Measurements from ENCODE around the gene NLGN4X.

Gene NLGN4X

GRCh38 chrX:6149060-6149872 lies 79.4 kb downstream of the NLGN4X start:
- no peak for DNase-seq

- DNase-seq: no peak
Measured at GRCh38 chrX:6134255-6134654, 94.4 kb downstream of the NLGN4X start.

DNA sequence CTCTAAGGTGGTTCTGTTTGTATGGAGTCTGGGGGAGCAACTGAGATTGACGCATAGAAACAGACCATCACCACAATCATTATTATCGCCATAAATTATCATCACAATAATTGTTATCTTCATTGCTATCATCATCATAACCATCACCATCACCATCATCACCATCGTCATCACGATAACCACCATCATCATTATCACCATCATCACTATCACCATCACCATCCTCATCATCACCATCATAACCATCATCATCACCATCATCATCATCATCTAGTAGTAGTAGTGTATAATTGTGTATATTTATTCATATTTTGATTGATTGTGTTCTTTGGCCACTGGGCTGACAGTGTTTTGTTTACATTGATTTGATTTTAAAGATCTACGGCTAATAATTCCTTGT lies 95.7 kb downstream of the NLGN4X start:
- no peak for DNase-seq

GRCh38 chrX:6131287-6131686 lies 97.4 kb downstream of the NLGN4X start:
- no peak for DNase-seq

DNA sequence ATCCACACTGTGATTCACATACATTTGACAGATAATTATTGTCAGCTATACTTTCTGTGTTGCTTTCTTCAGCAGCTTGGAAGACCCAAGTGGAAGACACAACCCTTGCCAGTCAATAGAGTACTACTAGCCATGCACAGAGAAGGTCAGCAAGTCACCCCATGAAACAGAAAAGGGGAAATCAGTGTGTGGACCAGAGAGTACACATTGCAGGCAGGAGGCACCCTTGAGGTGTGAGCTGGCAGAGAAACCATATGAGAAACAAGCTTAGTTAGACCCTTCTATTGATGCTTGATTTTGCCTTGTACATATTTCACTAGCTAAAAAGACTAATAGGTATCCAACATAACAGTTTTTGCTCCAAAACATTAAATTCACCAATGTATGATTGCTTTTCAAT lies 99.5 kb downstream of the NLGN4X start:
- no peak for DNase-seq

DNA sequence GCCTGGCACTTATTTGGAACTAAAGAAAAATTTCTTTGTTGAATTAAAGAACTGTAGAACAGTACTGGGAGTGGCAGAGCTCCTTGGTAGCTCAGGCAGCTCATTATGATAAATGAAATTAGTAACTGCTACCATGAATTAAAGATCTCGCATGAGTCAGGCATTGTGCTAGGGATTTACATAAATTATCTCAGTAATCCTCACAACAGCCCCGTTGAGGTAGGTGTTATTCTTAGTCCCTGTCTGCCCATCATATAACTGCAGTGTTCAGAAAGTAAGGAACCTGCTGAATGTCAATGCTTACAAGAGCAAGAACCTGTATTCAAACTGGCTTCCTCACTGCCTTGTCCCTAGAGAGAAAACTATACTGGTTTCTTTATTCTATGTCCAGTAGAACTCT lies 108.3 kb downstream of the NLGN4X start:
- DNase-seq: no peak

- peak in 1 of 2 experiments; percentile 14 for DNase-seq
Measured at GRCh38 chrX:6095469-6095868, 133.2 kb downstream of the NLGN4X start.

GRCh38 chrX:6074532-6074931 lies 154.1 kb downstream of the NLGN4X start:
- no peak for DNase-seq

DNA sequence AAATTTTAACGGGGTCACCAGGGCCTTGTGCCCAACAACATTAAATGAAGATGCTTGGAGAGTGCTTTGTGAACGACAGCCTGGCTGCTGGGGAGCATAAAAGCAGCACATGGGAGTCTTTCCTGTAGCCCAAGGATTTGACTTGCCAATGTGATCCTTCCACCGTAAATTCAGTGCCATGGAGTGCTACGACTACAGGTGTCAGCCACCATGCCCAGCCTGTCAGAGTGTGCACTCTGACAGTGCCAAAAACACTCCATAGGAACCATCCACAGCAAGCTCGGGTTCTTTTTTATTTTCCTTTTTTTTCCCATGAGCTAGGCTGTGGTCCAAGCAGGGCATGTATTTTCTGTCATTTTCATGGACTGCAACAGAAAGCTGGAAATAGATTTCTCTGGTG lies 156.9 kb downstream of the NLGN4X start:
- DNase-seq: no peak

DNA sequence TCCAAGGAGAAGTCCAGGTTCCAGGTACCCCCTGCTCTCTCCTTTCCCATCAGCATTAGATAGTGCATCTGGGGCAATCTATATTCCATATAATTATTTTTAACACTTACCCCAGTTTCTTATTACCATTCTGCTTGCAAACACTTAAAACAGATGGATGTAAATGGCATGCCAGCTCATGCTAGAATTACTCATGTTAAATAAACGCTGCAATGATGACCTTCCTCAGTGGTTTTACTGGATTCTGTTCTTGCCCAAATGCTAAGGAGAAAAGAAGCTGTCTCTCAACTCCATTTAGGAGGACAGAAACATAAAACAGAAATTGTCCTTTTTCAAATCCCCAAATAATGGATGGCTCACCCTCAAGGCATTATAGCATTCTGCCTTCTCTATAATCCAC lies 161.1 kb downstream of the NLGN4X start:
- no peak for DNase-seq

GRCh38 chrX:6053141-6053540 lies 175.5 kb downstream of the NLGN4X start:
- no peak for DNase-seq

- DNase-seq: no peak
Measured at GRCh38 chrX:6052111-6052745, 176.4 kb downstream of the NLGN4X start.

DNA sequence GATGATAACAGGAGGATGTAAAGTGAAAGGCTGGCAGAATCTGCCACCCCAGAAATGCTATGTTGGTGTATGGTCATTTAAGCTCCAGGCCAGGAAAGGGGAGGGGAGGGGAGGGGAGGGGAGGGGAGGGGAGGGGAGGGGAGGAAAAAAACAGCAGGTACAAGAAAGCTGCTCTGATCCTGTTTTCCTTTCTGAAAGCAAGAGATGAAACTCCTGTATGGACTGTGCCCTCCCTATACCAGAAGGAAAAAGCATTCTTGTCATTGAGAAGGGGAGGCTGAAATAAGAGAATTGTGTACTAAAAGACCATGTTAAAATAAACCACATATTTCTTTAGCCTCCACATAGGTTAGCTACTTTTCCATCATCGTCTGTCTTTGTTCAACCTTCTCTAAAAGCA lies 179.5 kb downstream of the NLGN4X start:
- DNase-seq: no peak

DNA sequence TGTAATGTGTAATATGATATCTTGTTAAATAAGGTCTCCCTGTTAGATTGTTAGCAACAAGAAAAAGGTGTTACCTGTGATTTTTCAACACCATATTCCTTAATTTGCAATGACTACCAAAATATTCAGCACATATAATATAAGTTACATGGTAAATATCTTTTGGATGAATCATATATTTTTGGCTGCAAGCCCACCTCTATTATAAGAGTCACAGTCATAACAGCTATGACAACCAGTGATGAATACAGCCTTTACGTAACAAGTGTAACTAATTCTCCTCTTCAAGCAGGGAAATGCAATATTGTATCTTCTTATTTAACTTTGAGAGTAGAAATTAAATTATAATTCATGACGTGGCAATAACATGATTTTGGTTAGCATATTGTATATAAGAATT lies 187.0 kb downstream of the NLGN4X start:
- DNase-seq: no peak

DNA sequence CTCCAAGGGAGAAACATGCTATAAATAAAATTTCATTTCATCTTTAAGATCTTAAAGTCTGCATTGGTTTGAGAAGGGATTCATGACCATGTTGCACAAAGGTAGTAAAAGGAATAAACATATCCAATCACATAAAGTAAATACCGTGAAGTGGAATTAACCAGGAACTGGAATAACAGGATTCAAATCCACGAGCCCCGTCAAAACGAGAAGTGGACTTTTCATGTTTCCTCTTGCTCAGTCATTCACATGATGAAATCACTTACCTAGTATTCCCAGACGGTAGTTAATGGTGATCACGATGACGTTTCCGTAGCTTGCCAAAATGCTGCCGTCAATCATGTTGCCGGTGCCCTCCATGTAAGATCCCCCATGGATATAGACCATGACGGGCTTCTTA lies 199.7 kb downstream of the NLGN4X start:
- DNase-seq: no peak

- DNase-seq: no peak
Measured at GRCh38 chrX:6026980-6027379, 201.7 kb downstream of the NLGN4X start.

GRCh38 chrX:6026429-6026828 lies 202.2 kb downstream of the NLGN4X start:
- no peak for DNase-seq

- DNase-seq: no peak
Measured at GRCh38 chrX:6024204-6024603, 204.5 kb downstream of the NLGN4X start.

GRCh38 chrX:6021316-6022091 lies 207.2 kb downstream of the NLGN4X start:
- DNase-seq: peak; percentile 26 to 30

DNA sequence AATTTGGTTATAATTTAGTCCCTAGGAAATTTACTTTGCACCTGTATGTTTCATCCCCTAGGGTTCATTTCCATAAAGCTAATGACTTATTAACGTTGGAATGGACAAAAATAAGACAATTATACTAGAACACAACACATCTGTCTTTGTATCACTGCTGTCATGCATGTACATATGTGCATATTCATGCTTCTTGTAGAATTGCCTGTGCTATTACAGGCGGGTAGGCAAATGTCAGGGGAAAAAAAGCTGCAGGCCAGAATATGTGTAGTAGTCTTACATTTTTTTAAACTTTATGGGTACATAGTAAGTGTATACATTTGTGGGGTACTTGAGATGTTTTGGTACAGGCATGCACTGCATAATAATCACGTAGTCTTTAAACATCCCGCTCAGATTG lies 209.6 kb downstream of the NLGN4X start:
- no peak for DNase-seq

- no peak for DNase-seq
Measured at GRCh38 chrX:6015423-6015822, 213.2 kb downstream of the NLGN4X start.

DNA sequence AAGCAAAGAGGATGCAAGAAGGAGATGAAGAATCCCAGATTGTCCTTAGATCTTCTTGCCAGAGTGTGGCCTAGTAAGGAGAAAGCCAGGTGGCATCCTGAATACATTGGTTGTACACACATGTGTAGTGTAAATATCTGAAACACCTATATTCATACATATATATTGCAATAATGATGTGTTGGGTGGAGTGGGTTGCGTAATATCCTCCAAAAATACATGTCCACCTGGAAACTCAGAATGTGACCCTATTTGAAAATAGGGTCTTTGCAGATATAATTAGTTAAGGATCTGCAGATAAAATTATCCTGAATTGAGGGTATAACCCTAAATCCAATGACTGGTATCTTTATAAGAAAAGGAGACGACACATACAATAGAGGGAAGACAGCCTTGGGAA lies 216.3 kb downstream of the NLGN4X start:
- no peak for DNase-seq

- no peak for DNase-seq
Measured at GRCh38 chrX:6005856-6006255, 222.8 kb downstream of the NLGN4X start.

DNA sequence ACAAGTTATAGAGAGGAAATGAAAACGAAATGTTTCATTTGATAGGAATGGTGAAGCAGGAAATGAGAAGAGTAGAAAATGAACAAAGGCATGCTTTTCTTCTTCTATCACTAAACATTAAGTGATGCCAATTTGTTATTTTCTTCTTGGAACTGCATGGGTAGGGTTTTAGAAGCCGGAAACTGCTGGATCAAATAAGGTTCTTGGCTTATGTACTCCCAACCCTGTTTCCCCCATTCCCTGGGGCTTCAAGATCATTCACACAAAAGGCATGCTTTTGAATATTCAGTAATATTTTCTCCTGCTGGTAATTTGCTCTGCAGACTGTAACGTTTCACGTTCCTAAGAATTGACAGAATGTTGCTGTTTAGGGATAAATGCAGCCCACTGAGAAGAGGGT lies 224.1 kb downstream of the NLGN4X start:
- no peak for DNase-seq

Data from activated T-cell treated with anti-CD3 and anti-CD28 coated beads, Interleukin-2, amount 50 U/mL, for 48 hours (primary cell).